ENCODE measurements around the gene MYLK. TPM values are rescaled to one million over a fixed set of nuclear protein-coding genes. Genes with fewer than 3 reads are reported as not detected.

Gene MYLK
- total and polyA plus RNA-seq, 2 donors (not counting 1 experiment from before 2014, with no cell fraction given), result 0.51 TPM; not detected in 1

DNA sequence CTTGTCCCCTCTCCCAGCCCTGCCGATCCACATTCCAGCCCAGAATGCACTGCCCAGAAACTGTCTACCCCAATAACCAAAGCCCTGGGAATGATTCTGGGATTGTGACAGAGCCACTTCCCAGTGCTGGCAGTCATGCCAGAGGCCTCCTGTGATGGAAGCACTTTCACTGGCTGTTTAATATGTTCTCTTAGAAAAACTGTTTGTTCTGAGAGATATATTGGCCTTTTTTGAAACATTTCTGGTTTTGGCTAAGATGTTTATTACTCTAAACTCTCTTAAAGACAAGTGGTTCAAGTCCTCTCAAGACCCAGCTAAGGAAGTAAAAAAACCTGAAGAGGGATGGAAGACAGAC, 225.3 kb downstream of the MYLK start:
- ChIA-PET CTCF (interaction anchor here (1.0 kb wide), 1 partner anchor 15 kb away, joined by 3 read pairs; no protein-coding TSS in a partner anchor), POLR2A (no interaction called here)

DNA sequence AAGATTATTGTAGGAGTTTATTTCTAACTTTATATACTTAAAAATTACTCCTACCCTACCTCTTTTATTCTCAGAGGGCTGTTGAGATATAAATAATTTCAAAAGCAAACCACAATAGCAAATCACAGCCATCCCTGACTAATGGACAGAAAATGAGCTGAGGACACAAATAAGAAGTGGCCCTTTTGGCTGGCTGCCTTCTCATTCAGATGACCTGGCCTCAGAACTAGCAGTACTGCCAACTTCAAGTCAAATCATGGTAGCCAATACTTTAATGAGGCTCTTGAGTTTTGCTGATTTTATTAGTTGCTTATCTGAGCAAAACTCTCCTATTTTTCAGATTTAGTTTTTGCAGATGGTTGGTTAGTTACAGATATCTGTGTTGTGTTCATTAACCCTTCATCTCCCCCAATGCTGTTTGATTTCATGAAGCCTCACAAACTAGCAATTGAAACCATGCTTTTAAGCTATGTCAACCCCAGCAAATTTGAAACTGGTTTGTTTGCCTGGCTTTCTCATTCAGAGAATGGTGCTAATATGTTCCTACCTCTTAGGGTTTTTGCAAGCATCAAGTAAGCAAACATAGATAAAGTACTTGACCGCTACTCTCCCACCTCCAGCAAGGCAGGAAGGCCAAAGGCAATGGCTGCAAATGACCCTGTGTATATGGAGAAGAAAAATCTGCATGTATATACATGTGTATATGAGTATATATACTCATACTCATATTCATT, 225.8 kb downstream of the MYLK start:
- Histone ChIP-seq H3K9me3 (ENCODE audit: control extremely low read depth in 1 of 3, control insufficient read depth in 2 of 3, insufficient read depth in 1 of 3, low read length in 2 of 3) (peaks cover 0 to 5% (median 5%) of the 10 kb centered on the region in 3 donors), H3K4me2 (replicated peaks; ENCODE audit: low read depth, low read length, poor library complexity, severe bottlenecking) (no peak overlapping the region), H3K36me3 (replicated peaks in 1 of 2; ENCODE audit: control extremely low read depth in 1 of 2, control insufficient read depth in 1 of 2, extremely low read depth in 1 of 2, insufficient read depth in 2 of 2, low read length in 1 of 2) (no peaks in the 10 kb centered on the region), H3K27me3 (replicated peaks in 1 of 4; ENCODE audit: control extremely low read depth in 1 of 4, control insufficient read depth in 3 of 4, insufficient read depth in 4 of 4, low read length in 3 of 4) (no peaks in the 10 kb centered on the region), H3K27ac (ENCODE audit: low read length in 2 of 2) (no peak overlapping the region), H3K4me1 (ENCODE audit: control insufficient read depth in 2 of 2, insufficient read depth in 2 of 2, low read length in 2 of 2) (no peaks in the 10 kb centered on the region), H4K20me1 (ENCODE audit: control insufficient read depth, insufficient read depth, low read length, poor library complexity, severe bottlenecking) (no peaks in the 10 kb centered on the region), H2AFZ (ENCODE audit: insufficient read depth, low read depth, low read length, poor library complexity, severe bottlenecking) (no peak overlapping the region), H3K4me3 (ENCODE audit: control extremely low read depth in 1 of 5, extremely low read depth in 1 of 5, insufficient read depth in 1 of 5, low read depth in 2 of 5, low read length in 4 of 5) (no peak overlapping the region), H3K79me2 (ENCODE audit: control insufficient read depth, insufficient read depth, low read length) (no peaks in the 10 kb centered on the region), H3K9ac (ENCODE audit: low read length) (no peak overlapping the region)
- H3K4me3 Mint-ChIP-seq, result no peak overlapping the region
- ATAC-seq (ENCODE audit: low read depth) (no peak), DNase-seq (no peak)
- no peak overlapping the region for H3K27ac Mint-ChIP-seq
- no peak for TF ChIP-seq EZH2 (IDR thresholded peaks at IDR 0.05; ENCODE audit: borderline replicate concordance, insufficient read depth, low read depth, low read length, poor library complexity, severe bottlenecking)
- TF ChIP-seq, protein P1, sequence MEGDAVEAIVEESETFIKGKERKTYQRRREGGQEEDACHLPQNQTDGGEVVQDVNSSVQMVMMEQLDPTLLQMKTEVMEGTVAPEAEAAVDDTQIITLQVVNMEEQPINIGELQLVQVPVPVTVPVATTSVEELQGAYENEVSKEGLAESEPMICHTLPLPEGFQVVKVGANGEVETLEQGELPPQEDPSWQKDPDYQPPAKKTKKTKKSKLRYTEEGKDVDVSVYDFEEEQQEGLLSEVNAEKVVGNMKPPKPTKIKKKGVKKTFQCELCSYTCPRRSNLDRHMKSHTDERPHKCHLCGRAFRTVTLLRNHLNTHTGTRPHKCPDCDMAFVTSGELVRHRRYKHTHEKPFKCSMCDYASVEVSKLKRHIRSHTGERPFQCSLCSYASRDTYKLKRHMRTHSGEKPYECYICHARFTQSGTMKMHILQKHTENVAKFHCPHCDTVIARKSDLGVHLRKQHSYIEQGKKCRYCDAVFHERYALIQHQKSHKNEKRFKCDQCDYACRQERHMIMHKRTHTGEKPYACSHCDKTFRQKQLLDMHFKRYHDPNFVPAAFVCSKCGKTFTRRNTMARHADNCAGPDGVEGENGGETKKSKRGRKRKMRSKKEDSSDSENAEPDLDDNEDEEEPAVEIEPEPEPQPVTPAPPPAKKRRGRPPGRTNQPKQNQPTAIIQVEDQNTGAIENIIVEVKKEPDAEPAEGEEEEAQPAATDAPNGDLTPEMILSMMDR (IDR thresholded peaks at IDR 0.05), result no peak
- intact Hi-C loops (cut with micrococcal nuclease), result no loop called here
- WGBS (ENCODE audit: insufficient coverage), result no CpG with 5 or more reads among the region's 1 CpG
- no peaks in the 10 kb centered on the region for H3K4me1 Mint-ChIP-seq
- peaks cover 22% of the 10 kb centered on the region for H3K27me3 Mint-ChIP-seq
- ChIA-PET POLR2A (no interaction called here), CTCF (interaction anchor here (0.6 kb wide), 1 partner anchor 65 kb away, joined by 3 read pairs; no protein-coding TSS in a partner anchor)
- no peaks in the 10 kb centered on the region for H3K9me3 Mint-ChIP-seq (ENCODE audit: insufficient read depth)

More for the DNA sequence above, 225.3 kb downstream of the MYLK start:
- DNase-seq (no peak), ATAC-seq (ENCODE audit: low read depth) (no peak)
- Histone ChIP-seq H4K20me1 (ENCODE audit: control insufficient read depth, insufficient read depth, low read length, poor library complexity, severe bottlenecking) (no peaks in the 10 kb centered on the region), H3K4me1 (ENCODE audit: control insufficient read depth in 2 of 2, insufficient read depth in 2 of 2, low read length in 2 of 2) (no peaks in the 10 kb centered on the region), H3K79me2 (ENCODE audit: control insufficient read depth, insufficient read depth, low read length) (no peaks in the 10 kb centered on the region), H3K36me3 (replicated peaks in 1 of 2; ENCODE audit: control extremely low read depth in 1 of 2, control insufficient read depth in 1 of 2, extremely low read depth in 1 of 2, insufficient read depth in 2 of 2, low read length in 1 of 2) (no peaks in the 10 kb centered on the region), H3K27me3 (replicated peaks in 1 of 4; ENCODE audit: control extremely low read depth in 1 of 4, control insufficient read depth in 3 of 4, insufficient read depth in 4 of 4, low read length in 3 of 4) (no peaks in the 10 kb centered on the region), H2AFZ (ENCODE audit: insufficient read depth, low read depth, low read length, poor library complexity, severe bottlenecking) (no peak overlapping the region), H3K9me3 (ENCODE audit: control extremely low read depth in 1 of 3, control insufficient read depth in 2 of 3, insufficient read depth in 1 of 3, low read length in 2 of 3) (peaks cover 0 to 5% (median 5%) of the 10 kb centered on the region in 3 donors), H3K4me2 (replicated peaks; ENCODE audit: low read depth, low read length, poor library complexity, severe bottlenecking) (no peak overlapping the region), H3K9ac (ENCODE audit: low read length) (no peak overlapping the region), H3K4me3 (ENCODE audit: control extremely low read depth in 1 of 5, extremely low read depth in 1 of 5, insufficient read depth in 1 of 5, low read depth in 2 of 5, low read length in 4 of 5) (no peak overlapping the region), H3K27ac (ENCODE audit: low read length in 2 of 2) (no peak overlapping the region)
- no peak for TF ChIP-seq EZH2 (IDR thresholded peaks at IDR 0.05; ENCODE audit: borderline replicate concordance, insufficient read depth, low read depth, low read length, poor library complexity, severe bottlenecking)
- TF ChIP-seq, protein P1 (IDR thresholded peaks at IDR 0.05), result no peak
- Mint-ChIP-seq H3K4me1 (no peaks in the 10 kb centered on the region), H3K9me3 (ENCODE audit: insufficient read depth) (no peaks in the 10 kb centered on the region), H3K4me3 (no peak overlapping the region), H3K27ac (no peak overlapping the region), H3K27me3 (peaks cover 24% of the 10 kb centered on the region)
- intact Hi-C loops (cut with micrococcal nuclease), result no loop called here
- WGBS (ENCODE audit: insufficient coverage), result no CpG with 5 or more reads among the region's 1 CpG

All from B cell (primary cell).